A204.1 (cell line): ENCODE measurements around the gene LTBP1.

Experiments
- FAIRE-seq: peaks from 2 replicates; lab custom pipeline; 2012; peaks lifted over from hg19 to GRCh38; lab: Jason Lieb, UNC

The LTBP1 gene

DNA sequence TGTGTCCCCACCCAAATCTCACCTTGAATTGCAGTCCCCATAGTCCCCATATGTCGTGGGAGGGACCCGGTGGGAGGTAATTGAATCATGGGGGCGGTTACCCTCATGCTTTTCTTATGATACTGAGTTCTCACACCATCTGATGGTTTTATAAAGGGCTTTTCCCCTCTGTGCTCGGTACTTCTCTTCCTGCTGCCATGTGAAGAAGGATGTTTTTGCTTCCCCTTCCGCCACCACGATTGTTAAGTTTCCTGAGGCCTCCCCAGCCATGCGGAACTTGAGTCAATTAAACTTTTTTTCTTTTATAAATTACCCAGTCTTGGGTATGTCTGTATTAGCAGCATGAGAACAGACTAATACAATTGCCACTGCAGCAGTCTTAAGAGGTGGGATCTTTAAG is 134.9 kb downstream of the LTBP1 start:
- no peak for FAIRE-seq

DNA sequence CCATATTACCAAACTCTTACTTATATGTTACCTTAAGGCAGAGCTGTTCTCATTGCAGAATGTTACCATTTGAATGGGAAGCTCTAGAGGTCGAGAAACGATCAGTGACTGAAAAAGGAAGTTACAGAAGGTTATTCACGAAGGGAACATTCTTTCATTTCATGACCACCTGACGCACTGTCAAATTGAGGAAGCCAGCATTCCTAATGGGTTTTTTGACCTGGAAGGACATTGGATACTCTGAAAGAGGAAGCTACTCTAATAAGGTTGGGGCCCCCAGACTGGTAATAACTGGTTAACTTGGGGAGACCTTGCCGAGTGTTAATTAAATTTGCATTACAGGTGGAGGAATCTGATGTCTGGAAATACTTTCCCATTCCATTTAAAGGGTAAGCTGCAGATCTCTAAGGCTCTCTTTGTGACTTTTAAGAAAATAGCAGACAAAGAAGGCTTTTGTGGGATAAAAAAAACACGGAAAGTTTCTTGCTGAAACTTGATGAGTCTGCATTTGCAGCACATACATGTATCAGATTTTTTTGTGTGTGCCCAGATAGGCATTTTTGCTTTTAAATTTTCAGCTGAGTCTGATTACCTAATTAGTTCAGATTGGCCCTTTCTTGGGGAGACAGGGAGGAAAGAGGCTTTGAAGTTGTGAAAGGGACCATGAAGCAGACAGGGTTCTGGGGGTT is 137.1 kb downstream of the LTBP1 start:
- FAIRE-seq: no peak

DNA sequence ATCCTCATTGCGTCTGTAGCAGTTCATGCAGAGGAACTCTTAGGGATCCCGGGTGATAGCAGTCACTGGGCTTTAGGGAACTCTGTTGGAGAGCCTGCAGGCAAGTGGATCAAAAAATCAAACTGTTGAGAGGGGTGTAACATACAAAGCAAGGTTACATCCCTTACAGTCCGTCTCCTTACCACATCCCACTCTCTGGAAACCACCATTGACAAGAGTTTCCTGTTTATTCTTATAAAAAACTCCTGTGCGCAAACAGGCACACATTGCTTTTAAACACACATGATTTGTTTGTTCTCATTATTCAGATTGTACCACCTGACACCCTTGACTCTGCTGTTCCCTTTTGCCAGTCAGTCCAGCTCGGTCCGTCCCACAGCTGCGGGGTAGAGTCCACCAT is 137.7 kb downstream of the LTBP1 start:
- no peak for FAIRE-seq

DNA sequence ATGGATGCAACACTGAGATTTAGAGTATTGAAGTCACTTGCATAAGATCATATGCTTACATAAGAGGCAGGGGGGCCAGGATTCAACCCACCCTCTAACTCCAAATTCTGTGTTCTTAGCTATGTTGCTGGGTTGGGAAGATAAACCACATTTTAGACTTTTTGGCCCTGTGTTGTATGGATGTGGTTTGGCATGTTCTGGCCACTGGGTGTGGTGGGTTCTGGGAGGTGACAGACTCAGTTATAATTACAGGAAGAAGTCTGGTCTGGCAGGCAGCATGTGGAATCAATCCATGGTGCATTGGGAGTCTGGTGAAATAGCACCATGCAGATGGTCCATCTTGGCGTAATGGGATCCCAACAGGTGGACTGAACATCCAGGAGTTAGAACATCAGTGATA is 138.9 kb downstream of the LTBP1 start:
- FAIRE-seq: no peak

DNA sequence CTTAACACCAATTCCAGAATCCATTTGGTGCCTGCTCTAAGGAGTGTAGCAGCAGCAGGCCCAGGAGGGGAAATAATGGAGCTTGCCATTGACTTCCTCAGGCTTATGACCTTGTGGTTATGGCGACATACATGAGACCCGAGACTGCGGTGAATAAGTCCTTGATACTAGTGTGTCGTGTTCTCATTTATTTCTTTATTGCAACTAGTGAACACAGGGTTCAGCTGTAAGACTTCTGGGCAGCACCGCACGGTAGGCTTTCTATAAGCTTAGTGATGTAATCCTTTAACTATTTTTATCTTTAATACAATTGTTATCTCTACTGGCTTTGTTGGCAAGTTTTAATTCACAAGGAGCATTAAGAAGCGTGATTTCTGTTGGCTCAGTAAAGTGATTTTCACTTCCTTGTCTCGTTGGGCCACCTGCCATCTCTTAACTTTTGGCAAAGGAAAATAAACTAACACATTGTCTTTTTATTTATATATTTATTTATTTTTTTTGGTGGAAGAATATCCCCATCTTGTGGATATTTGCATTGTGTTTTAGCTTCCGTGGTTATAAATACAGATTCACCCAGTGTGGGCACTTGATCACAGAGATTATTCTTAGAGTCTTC is 139.8 kb downstream of the LTBP1 start:
- FAIRE-seq: no peak

DNA sequence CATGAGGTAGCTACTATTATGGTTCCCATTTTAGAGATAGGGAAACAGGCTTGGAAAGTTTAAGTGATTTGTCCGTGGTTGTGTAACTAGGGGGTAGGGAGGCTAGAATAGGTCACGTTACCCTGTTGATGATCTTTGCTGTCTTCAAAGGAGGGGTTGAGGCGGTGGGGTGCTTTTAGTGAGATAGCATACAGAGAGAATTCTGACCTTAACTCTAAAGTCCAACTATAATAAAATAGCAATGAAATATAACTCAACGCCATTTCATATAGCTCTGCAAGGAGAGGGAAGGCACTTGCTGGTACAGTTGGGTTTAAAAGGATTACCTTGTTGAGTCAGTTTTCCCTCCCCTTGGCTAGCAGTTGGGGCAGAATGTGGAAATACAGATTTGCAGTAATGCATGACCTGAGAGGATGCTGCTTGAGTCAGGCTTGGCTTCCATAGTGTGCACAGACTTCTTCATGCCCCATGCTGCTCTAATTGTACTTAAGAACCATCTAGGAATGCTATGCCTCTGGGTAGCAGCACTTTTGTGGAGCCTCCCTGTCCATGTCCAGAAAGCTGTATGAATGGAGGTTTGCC is 143.9 kb downstream of the LTBP1 start:
- no peak for FAIRE-seq

DNA sequence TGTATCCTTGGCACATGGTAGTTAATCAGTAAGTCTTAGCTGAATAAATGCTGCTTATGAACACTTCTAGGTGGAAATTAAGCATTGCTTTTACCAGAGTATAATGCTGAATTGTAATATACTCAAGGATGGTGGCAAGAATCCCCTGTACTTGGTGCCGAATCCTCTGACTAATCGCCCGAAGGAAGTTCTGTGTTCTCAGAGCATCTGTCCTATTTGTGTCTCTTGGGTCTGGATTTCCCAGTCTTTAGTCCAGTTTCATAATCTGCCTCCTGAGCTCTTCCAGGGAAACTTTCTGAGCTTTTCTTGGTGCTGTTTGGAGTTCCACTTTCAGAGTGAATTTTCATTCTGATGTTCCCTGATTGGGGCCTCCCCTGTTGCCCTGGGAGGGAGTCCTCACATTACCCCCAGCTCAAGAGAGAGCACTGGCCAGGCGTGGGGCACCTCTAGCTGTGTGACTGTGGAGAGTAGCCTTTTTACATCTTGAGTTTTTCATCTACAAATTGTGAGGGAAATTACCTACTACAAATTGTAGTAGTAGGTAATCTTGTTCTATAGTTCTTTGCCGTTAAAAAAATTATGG is 144.9 kb downstream of the LTBP1 start:
- no peak for FAIRE-seq

DNA sequence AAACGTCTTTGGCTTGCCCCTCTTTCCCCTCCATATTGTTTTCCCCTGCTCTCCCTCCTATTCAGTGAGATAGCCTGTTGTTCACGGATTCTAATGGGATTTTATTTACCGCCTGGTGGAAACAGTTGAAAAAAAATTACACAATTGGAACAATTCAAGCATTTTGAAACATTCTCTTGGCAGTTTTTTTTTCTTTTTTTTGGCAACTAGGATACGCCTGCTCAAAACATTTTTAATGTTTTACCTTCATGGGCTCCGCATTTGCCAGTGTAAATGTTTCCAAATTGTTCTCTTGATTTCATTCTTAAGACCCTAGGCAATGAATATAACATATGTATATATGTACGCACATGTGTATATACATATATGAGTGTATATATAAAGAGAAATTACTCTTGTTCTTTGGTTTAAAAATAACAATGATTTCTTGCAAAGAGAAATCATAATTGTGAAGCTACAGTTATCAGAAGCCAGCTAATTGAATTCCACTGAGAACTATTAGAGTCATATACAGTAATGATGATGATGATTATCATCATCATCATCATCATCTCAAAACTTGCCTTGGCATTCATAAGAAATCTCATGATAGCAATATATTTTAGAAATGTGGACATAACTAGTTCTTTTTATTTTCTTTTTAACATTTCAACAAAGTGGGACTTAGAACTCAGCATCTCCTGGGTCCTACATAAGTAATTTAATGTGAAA is 146.7 kb downstream of the LTBP1 start:
- FAIRE-seq: no peak

DNA sequence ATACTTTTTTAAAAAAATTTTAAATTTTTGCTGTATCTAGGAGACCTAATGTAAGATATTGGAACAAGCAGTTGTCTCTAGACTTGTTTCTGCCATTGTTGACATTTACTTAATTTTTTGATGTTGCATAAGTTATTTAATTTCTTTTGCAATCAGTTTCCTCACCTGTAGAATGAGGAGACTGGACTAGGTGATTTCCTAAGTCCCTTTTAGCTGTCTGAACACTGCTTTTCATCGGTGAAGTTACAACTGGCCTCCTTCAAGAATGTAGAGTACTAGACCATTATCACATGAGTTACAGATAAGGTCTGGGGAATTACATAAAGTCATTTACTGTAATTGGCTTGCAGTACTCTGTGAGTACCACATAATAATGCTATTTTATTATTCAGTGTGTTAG is 147.6 kb downstream of the LTBP1 start:
- FAIRE-seq: no peak

DNA sequence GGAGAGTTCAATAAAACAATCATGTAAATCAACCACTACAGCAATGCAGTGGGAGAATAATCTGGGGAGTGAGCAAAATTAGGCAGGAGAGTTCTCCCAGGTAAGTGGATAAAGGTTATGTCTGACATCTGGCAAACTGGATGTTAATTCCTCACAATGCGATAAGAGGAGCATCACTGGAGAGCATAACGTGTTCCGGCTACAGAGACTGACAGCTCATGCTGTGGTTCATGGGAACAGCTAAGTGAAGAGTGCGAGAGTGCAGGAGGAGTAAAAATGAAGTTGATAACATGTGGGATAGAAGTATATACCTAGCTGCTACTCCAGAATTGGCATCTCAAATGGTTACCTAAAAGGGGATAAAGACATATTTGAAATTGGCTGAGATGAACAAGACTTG is 153.2 kb downstream of the LTBP1 start:
- FAIRE-seq: no peak

DNA sequence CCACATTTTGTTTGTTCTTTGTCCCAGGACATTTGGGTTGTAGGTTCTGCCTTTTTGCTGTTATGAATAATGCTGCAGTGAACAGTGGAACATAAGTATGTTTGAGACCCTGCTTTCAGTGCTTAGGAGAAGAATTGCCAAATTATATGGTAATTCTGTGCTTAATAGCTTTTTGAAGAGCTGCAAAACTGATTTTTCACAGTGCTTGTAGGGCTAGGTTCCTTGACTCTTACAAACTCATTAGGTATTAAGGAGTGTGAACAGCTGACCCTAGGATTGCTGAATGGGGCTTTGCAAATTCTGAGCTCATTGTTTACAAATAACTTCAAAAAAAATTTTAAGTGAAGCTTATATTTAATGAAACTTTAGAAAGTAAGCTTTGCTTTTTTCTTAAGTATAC is 154.2 kb downstream of the LTBP1 start:
- FAIRE-seq: no peak

DNA sequence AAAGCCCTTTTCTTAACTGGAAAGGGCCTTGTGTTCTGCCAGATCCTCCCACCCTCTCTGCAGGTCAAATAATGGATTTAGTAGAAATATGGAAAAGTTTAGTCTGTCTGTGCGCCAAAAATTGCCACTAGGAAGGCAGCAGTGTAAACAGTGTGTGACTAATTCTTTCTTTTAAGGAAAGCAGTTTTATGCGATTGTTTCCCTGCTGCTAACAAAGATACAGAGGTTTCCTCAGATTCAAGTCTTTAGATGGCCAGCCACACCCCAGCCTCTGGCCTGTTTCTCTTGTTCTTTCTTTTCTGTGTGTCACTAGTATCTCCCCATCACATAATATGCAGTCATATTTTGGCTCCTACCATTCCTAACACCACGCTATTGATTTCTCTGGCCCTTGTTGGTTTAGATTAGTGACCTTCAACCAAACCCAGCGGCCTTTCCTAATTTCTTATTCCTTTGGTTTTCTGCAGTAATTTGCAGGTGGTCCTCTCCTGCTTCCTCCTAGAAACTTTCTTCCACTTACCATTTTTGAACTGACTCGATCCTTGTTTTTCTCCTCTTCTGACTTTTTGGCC is 157.4 kb downstream of the LTBP1 start:
- no peak for FAIRE-seq

DNA sequence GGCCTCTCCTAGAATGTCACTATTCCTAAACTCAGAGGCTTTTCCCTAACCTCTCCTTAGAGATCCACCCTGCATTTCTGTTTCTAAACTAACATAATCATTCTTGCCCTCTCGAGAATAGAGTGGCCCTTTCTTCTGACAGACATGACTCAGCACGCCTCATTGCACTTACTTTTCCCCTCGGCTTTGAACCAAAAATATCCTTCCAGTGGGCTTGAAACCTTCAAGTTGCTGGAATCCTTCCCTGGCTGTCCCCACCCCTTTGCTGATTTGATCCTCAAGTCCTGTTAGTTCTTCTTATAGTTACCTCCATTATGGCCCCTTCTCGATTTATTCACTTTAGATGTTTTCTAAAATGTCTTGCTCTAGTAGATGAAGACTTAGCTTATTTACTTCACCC is 158.0 kb downstream of the LTBP1 start:
- FAIRE-seq: no peak

DNA sequence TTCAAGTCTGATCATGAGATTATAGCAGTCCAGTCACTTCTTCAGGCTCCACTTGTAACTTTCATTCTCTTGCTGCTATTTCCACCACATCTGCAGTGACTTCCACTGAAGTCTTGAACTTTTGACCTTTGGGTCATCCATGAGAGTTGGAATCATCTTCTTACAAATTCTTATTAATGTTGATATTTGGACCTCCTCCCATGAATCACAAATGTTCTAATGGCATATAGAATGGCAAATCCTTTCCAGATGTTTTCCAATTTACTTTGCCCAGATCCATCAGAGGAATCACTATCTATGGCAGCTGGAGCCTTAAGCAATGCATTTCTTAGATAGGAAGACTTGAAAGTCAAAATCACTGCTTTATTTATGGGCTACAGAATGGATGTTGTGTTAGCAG is 159.4 kb downstream of the LTBP1 start:
- no peak for FAIRE-seq

DNA sequence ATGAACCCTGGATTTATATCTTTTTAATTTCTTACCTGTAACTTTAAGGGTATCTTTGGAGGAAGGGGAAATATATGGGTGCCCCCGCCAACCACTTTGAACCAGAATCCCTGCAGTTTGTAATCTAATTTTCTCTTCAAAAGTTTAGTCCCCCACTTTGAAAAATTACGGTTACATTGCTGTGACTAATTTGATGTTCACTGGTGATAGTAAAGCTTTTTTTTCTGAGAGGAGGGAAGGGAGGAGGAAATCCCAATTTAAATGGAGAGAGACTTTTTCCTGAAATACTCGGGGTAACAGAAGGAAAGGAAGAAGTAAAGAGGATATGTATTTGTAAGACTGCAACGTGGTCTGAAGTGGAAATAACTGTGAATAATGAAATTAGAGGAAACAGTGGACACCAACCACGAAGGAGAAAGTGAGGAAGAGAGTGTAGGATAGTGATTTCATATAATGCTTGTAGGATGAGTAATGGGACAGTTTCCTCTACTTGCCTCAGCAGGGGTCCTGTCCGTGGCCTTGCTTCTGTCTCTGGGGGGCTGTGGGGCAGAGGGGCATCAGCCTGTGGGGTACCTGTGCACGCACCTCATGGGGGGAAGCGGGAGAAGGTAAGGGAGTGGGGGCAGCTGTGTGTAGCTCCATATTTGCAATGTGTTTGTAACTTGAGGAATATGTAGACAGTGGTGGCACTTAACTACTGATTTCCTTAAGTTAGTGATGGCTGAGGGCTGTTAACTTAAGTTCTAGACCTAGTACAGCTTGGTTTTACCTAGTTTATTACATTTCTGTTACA is 161.1 kb downstream of the LTBP1 start:
- no peak for FAIRE-seq

DNA sequence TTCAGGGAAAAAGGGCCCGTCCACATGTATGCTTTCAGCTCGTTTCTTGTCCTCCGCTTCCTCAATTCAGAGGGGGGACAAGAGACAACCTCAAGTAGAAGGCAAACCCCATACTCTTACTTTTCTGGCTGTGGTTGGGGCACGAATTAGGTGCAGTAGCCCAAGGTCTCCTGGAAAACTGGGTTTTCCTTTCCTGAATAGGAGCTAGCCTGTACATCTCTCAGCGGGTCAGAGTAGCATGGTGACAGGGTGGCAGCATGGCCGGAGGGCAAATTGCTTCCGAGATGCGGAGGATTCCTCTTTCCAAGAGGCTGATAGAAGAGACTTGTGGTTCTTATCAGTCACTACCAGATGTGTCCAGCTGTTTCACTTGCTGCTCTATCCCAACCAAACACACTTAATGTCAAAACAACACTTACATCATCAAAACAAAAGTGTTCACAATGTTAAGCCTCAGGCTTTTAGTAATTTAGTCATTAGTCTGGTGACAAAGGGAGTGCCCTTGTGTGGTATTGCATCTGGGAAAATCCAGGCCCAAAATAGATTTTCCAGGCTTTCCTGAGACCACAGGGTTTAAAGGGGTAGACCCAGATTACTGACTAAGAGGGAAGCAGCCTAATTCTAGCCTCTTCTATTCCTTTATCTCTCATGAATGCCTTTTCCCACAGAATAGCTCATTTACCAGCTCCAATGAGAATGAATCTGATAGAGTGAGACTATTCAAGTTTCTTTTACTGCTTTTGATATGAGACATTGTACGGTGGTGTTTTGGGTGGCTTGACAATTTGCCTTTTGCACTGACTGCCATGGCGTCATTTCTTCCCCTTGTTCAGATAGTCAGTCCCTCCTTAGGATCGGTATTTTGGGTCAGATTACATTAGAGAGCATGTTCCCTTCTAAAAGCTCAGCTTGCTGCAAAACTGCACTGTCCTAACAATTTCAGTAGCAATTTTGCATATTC is 162.0 kb downstream of the LTBP1 start:
- no peak for FAIRE-seq

DNA sequence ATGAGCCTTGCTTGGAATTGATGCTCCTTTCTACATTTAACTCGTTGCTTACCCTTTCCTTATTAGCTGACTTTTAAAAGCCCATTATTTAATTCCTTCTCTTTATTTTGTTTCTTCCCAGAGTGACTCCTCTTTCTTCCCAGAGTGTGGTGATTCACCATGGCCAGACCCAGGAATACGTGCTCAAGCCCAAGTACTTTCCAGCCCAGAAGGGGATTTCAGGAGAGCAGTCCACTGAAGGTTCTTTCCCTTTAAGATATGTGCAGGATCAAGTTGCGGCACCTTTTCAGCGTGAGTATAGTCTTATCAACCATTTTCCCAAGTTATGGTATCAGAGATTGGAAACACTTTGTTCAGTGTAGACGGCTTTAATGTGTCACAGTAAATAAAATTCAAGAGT is 163.7 kb downstream of the LTBP1 start:
- FAIRE-seq: no peak

DNA sequence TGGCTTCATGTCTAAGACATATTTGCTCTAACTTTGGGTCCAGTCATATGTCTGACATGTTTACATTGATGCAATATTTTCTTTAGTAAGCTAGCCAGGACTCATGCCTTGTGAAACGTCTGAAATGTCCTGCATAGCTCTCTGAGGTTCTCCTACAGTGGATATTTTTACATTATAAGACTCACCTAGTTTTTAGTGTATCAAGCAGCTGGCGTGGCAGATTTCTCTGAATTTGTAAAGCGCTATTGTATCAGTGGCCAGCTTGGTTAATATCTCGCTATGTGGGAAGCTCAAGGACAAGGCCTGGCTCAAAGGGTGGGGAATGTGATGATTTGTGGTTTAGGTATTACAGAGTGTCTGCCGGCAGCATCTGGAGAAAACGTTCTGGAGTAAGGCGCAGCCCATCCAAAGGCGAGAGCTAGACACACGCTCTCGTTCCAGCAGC is 164.3 kb downstream of the LTBP1 start:
- FAIRE-seq: no peak

DNA sequence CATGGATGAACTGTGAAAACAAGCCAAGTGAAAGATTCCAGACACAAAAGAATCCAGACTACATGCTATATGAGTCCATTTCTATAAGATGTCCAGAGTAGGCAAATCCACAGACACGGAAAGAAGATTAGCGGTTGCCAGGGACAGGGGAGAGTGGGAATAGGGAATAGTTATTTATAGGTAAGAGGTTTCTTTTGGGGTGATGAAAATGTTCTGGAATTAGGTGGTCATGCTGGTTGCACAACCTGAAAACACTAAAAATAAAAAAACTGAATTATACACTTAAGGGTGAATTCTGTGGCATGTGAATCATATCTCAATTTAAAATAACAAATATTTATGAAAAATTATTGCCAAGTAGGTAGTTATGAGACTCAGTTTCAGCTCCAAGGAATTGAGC is 168.4 kb downstream of the LTBP1 start:
- FAIRE-seq: no peak

DNA sequence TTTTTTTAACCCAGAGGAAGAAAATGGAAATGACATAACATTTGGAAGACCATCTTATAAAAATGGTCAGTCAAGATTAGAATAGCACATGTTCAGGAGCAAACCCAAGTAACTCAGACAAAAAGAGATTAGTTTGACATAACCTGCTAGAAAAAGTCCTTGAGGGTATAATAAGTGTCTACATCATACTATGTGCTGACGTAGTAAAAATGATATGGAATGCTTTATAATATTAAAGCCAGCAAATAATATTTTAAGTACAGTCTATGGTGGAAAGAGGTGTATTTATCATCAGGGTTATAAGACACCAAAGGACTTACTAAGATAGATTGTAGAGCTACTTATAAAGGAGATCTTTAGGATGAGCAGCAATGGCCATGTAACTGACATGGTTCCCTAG is 169.0 kb downstream of the LTBP1 start:
- FAIRE-seq: no peak

DNA sequence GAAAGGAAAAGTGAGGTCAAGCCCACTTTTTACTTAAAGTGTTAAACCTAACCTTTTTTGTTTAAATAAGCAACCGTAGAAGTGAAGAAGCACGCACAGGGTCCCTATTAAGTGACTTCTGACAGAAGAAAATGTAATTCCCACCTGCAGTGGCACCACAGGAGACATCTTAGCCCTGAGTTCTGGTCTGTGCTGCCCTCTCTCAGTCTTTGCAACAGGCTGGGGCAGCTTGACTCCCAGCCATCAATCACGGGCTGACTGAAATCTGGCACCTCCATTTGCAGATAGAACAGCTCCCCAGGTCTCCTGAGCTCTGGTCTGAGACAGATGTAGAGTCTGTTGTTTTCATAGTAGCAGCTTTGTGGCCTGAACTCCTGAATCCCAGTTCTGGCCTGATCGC is 170.0 kb downstream of the LTBP1 start:
- FAIRE-seq: no peak
